ENCODE measurements around the gene COL5A1.

DNA sequence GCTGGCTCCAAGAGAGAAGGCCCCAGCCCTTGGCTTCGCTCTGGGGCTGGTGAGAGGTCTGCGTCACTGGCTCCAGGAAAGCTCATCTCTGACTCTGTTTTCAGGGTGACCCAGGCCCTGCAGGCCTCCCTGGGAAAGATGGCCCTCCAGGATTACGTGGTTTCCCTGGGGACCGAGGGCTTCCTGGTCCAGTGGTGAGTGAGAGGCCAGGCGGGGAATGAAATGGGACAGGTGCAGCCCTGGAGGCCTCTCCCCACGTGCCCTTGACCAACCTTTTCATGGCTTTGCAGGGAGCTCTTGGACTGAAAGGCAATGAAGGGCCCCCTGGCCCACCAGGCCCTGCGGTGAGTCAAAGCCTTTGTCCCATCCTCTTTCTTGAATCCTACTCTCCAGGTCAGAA is 163.3 kb downstream of the COL5A1 start:
- TF ChIP-seq CTCF (conservative IDR thresholded peaks at IDR 0.05 in 1 of 2, IDR thresholded peaks at IDR 0.05 in 1 of 2; ENCODE audit: low read depth in 1 of 2, low read length in 2 of 2) (no peak), EZH2 (IDR thresholded peaks at IDR 0.05; ENCODE audit: low read length, missing control alignments) (no peak)

Data from fibroblast of lung (primary cell).